IMR-90 (cell line): Measurements from ENCODE around the gene STK36. TPM values are rescaled to one million over a fixed set of nuclear protein-coding genes. Genes with fewer than 3 reads are reported as not detected.
A peak's percentile ranks its signal among the peaks of the same experiment; 100 is the strongest.

Source experiments
- ATAC-seq: fragments of 200-7000 bp; cut with Tn5 transposase; 2 replicates; pipeline ENCODE4 v1.9.1; 2020; ENCODE audit warnings: low read depth, mild to moderate bottlenecking, moderate library complexity
- BruUV-seq: library from RNA; stranded (reverse); fragments of 400-500 nt; replicated peaks from 2 replicates; lab custom pipeline; 2021; lab: Mats Ljungman, UMichigan
- CTCF ChIA-PET: fragments of 300-600 bp; formaldehyde crosslinking; extraction: SDS; loops from one replicate; lab custom pipeline; 2021; ENCODE audit warnings: antibody characterized with exemption; lab: Yijun Ruan, JAX
- POLR2A ChIA-PET: fragments of 300-600 bp; sonication (Branson Sonifier 250); formaldehyde crosslinking; loops from one replicate; lab custom pipeline; 2022; ENCODE audit warnings: antibody characterized with exemption; ENCODE audit not compliant: unreplicated experiment; lab: Charles Lee
- DNase-seq: peaks from one replicate; pipeline ENCODE4 v3.0.0; 2013
- H2AFZ ChIP-seq: replicated peaks from 2 replicates; pipeline ENCODE3; 2013; ENCODE audit warnings: low read length, mild to moderate bottlenecking; ENCODE audit not compliant: poor library complexity
- H2AK5ac ChIP-seq: 2 replicates; pipeline ENCODE4 v1.6.1; 2013; ENCODE audit warnings: low read depth, low read length, inconsistent platforms
- H2AK9ac ChIP-seq: replicated peaks from 2 replicates; pipeline ENCODE3; 2013; ENCODE audit warnings: mild to moderate bottlenecking, low read depth, low read length, moderate library complexity; ENCODE audit not compliant: poor library complexity
- H2BK120ac ChIP-seq: 2 replicates; pipeline ENCODE4 v1.6.1; 2013; ENCODE audit warnings: low read depth, low read length, inconsistent platforms
- H2BK15ac ChIP-seq: 3 replicates; pipeline ENCODE4 v1.6.1; 2013; ENCODE audit warnings: low read depth, low read length, inconsistent platforms
- H2BK20ac ChIP-seq: 2 replicates; pipeline ENCODE4 v1.6.1; 2013; ENCODE audit warnings: low read depth, mild to moderate bottlenecking, inconsistent platforms, low read length, moderate library complexity
- H2BK5ac ChIP-seq: 2 replicates; pipeline ENCODE4 v1.6.1; 2013; ENCODE audit warnings: mild to moderate bottlenecking, low read depth, low read length, inconsistent platforms; ENCODE audit not compliant: poor library complexity, severe bottlenecking
- H3K14ac ChIP-seq: replicated peaks from 2 replicates; pipeline ENCODE4 v1.6.1; 2013; ENCODE audit warnings: low read depth, low read length, inconsistent platforms
- H3K18ac ChIP-seq: 2 replicates; pipeline ENCODE4 v1.6.1; 2013; ENCODE audit warnings: low read depth, low read length, control low read depth
- H3K23ac ChIP-seq: 2 replicates; pipeline ENCODE4 v1.6.1; 2013; ENCODE audit warnings: low read depth, low read length, inconsistent platforms
- H3K27ac ChIP-seq: 2 replicates; pipeline ENCODE4 v1.5.1; 2013; ENCODE audit warnings: mild to moderate bottlenecking, control low read depth, low read length; ENCODE audit not compliant: insufficient read depth
- H3K27me3 ChIP-seq: 2 replicates; pipeline ENCODE4 v1.6.1; 2013; ENCODE audit warnings: low read length; ENCODE audit not compliant: control insufficient read depth, insufficient read depth
- H3K36me3 ChIP-seq: 2 replicates; pipeline ENCODE4 v1.6.1; 2013; ENCODE audit warnings: low read length, mixed read lengths; ENCODE audit not compliant: control insufficient read depth, insufficient read depth
- H3K4ac ChIP-seq: 2 replicates; pipeline ENCODE4 v1.6.1; 2013; ENCODE audit warnings: low read depth, low read length, inconsistent platforms
- H3K4me1 ChIP-seq: 2 replicates; pipeline ENCODE4 v1.6.1; 2013; ENCODE audit warnings: low read length, mixed read lengths; ENCODE audit not compliant: control insufficient read depth, insufficient read depth
- H3K4me2 ChIP-seq: 2 replicates; pipeline ENCODE4 v1.6.1; 2013; ENCODE audit warnings: low read depth, mild to moderate bottlenecking, control low read depth, low read length, moderate library complexity
- H3K4me3 ChIP-seq: 2 replicates; pipeline ENCODE4 v1.5.1; 2013; ENCODE audit warnings: low read depth, mild to moderate bottlenecking, control low read depth, low read length, moderate library complexity; ENCODE audit not compliant: insufficient read depth
- H3K56ac ChIP-seq: 2 replicates; pipeline ENCODE4 v1.6.1; 2013; ENCODE audit warnings: low read length, inconsistent platforms; ENCODE audit not compliant: insufficient read depth; ENCODE audit errors: extremely low read depth
- H3K79me1 ChIP-seq, 2 experiments: 2 replicates each; pipeline ENCODE4 v1.6.1; 2013; ENCODE audit warnings: low read length in 2 of 2, inconsistent platforms in 1 of 2, low read depth in 1 of 2
- H3K9ac ChIP-seq: 2 replicates; pipeline ENCODE4 v1.6.1; 2013; ENCODE audit warnings: low read depth, low read length, control low read depth
- H3K9me1 ChIP-seq: 2 replicates; pipeline ENCODE4 v1.6.1; 2013; ENCODE audit warnings: low read length, inconsistent platforms; ENCODE audit not compliant: insufficient read depth
- H3K9me3 ChIP-seq: 2 replicates; pipeline ENCODE4 v1.6.1; 2013; ENCODE audit warnings: low read length; ENCODE audit not compliant: control insufficient read depth, insufficient read depth
- H4K20me1 ChIP-seq: 2 replicates; pipeline ENCODE4 v1.6.1; 2013; ENCODE audit warnings: low read length, inconsistent platforms; ENCODE audit not compliant: insufficient read depth
- H4K5ac ChIP-seq: 2 replicates; pipeline ENCODE4 v1.6.1; 2013; ENCODE audit warnings: mild to moderate bottlenecking, low read depth, low read length, control low read depth
- H4K8ac ChIP-seq, 2 experiments: 2 replicates each; pipeline ENCODE4 v1.6.1; 2013; ENCODE audit warnings: low read depth in 2 of 2, low read length in 2 of 2, control low read depth in 1 of 2, inconsistent platforms in 1 of 2
- H4K91ac ChIP-seq: 2 replicates; pipeline ENCODE4 v1.6.1; 2013; ENCODE audit warnings: low read depth, low read length, inconsistent platforms; ENCODE audit not compliant: insufficient read depth
- BHLHE40 ChIP-seq: fragments of 150-350 bp; IDR thresholded peaks from 2 replicates; pipeline ENCODE4 v1.6.1; 2016; ENCODE audit warnings: mild to moderate bottlenecking, low read depth, low read length
- FOS ChIP-seq: fragments of 150-350 bp; IDR thresholded peaks from 2 replicates; pipeline ENCODE4 v1.6.1; 2016; ENCODE audit warnings: low read depth, low read length
- MAFK ChIP-seq: IDR thresholded peaks from 2 replicates; pipeline ENCODE4 v1.6.1; 2012; ENCODE audit warnings: low read depth, low read length, improper control_type of control experiment
- MXI1 ChIP-seq: IDR thresholded peaks from 2 replicates; pipeline ENCODE4 v1.6.1; 2012; ENCODE audit warnings: low read depth, mild to moderate bottlenecking, low read length, moderate library complexity, borderline replicate concordance
- NFE2L2 ChIP-seq: fragments of 150-350 bp; IDR thresholded peaks from 2 replicates; pipeline ENCODE4 v1.6.1; 2016; ENCODE audit warnings: low read depth, mild to moderate bottlenecking, low read length
- RAD21 ChIP-seq: IDR thresholded peaks from 2 replicates; pipeline ENCODE4 v1.6.1; 2012; ENCODE audit warnings: low read length, improper control_type of control experiment
- WGBS, 2 experiments: methylation state at CpG; one replicate each; pipeline versions ENCODE4 v1.1.5 to v1.1.7; 2013; ENCODE audit warnings: missing lambda C conversion rate in 2 of 2; ENCODE audit not compliant: insufficient read length in 1 of 2; ENCODE audit errors: extremely low coverage in 2 of 2; 5-methylcytosine and 5-hydroxymethylcytosine counted together
- dilution Hi-C: fragments of 300-500 bp; cut with HindIII; formaldehyde crosslinking; loops from one replicate; pipeline ENCODE4 v1.14.3; 2018; ENCODE audit warnings: low sequenced_read_pairs; ENCODE audit not compliant: unreplicated experiment
- in situ Hi-C: fragments of 300-500 bp; cut with MboI; formaldehyde crosslinking; loops from 3 replicates; pipeline ENCODE4 v1.14.3; 2019; ENCODE audit warnings: low sequenced_read_pairs, inconsistent platforms, mixed read lengths
- intact Hi-C: fragments of 100-400 bp; cut with micrococcal nuclease; formaldehyde crosslinking; loops from 2 replicates; pipeline ENCODE4 v1.10.0; 2022
- polyA plus RNA-seq, 3 experiments: library from polyadenylated mRNA; depleted of rRNA; stranded (reverse); fragments of >200 nt; gene quantifications; 2 replicates each; pipeline ENCODE4 v1.2.3, GENCODE V29; 2012; ENCODE audit warnings: low replicate concordance in 1 of 3
- total RNA-seq: library from RNA; depleted of rRNA; stranded (reverse); fragments of >200 nt; gene quantifications from 2 replicates; pipeline ENCODE4 v1.2.3, GENCODE V29; 2012
- TF ChIP-seq, protein P1 (sequence below): fragments of 150-350 bp; IDR thresholded peaks from 2 replicates; pipeline ENCODE4 v1.6.1; 2017; ENCODE audit warnings: mild to moderate bottlenecking, antibody characterized with exemption, low read length, low read depth

STK36 gene
- total and polyA plus RNA-seq, 2 of the 4 experiments (the other 2 are of a cell fraction) = 17.6 to 44.5 TPM

DNA sequence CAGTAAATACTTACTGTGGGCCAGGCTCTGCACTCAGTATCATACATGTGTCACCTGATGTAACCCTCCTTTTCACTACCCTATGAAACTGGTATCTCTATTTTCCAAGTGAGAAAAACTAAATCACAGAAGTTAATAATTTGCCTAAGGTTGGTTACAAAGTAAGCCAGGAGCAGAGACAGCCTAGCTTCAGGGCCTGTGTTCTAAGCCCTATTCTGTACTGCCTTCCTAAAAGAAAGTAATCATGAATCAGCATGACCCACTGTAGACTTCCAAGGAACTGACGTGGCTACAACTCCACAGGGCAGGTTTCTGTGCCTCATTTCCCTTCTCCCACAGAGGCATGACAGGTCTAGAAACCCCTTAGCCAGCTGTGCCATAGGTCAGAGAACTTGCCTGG lies 26.8 kb upstream of the STK36 start:
- BruUV-seq = no TSS peak
- no peak overlapping the region for H4K8ac ChIP-seq
- no peak overlapping the region for H3K56ac ChIP-seq
- no peak overlapping the region for H3K9ac ChIP-seq
- CTCF ChIA-PET = no interaction called here
- no peak overlapping the region for H3K14ac ChIP-seq
- H3K9me3 ChIP-seq = no peaks in the 10 kb centered on the region
- no peak overlapping the region for H3K4ac ChIP-seq
- in situ Hi-C loops (no loop called here), intact Hi-C loops (loop anchor here (5.0 to 10.0 kb wide), 2 partner anchors 170 to 353 kb away; partner anchors contain the start of gene TMBIM1), dilution Hi-C loops (no loop called here)
- no peaks in the 10 kb centered on the region for H3K9me1 ChIP-seq
- H3K4me1 ChIP-seq = no peaks in the 10 kb centered on the region
- DNase-seq (peak; percentile 62), ATAC-seq (no peak)
- H3K4me2 ChIP-seq = no peak overlapping the region
- no peak overlapping the region for H2BK120ac ChIP-seq
- H2AK9ac ChIP-seq = no peak overlapping the region
- TF ChIP-seq NFE2L2 (peak; percentile 68; the same call in 1 of the 2 replicates), MAFK (no peak), BHLHE40 (no peak), MXI1 (no peak), RAD21 (no peak), FOS (no peak)
- TF ChIP-seq, protein P1, sequence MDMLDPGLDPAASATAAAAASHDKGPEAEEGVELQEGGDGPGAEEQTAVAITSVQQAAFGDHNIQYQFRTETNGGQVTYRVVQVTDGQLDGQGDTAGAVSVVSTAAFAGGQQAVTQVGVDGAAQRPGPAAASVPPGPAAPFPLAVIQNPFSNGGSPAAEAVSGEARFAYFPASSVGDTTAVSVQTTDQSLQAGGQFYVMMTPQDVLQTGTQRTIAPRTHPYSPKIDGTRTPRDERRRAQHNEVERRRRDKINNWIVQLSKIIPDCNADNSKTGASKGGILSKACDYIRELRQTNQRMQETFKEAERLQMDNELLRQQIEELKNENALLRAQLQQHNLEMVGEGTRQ = no peak
- no peak overlapping the region for H4K91ac ChIP-seq
- no peak overlapping the region for H2AFZ ChIP-seq
- H2BK20ac ChIP-seq = no peak overlapping the region
- peak overlapping the region; percentile 7 for H2BK5ac ChIP-seq
- H3K27ac ChIP-seq = no peak overlapping the region
- no CpG with 5 or more reads among the region's 1 CpG for WGBS, 2 experiments
- POLR2A ChIA-PET = no interaction called here
- H4K20me1 ChIP-seq = peaks cover 3% of the 10 kb centered on the region
- no peaks in the 10 kb centered on the region for H3K27me3 ChIP-seq
- no peak overlapping the region for H3K18ac ChIP-seq
- peaks cover 8 to 16% of the 10 kb centered on the region in 2 experiments; a peak in 3 of 4 replicates for H3K79me1 ChIP-seq
- H3K4me3 ChIP-seq = no peak overlapping the region
- H2AK5ac ChIP-seq = no peak overlapping the region
- H4K5ac ChIP-seq = no peak overlapping the region
- no peak overlapping the region for H3K23ac ChIP-seq
- H2BK15ac ChIP-seq = no peak overlapping the region
- H3K36me3 ChIP-seq = peaks cover 72% of the 10 kb centered on the region
